ENCODE results near the gene PDIA3. TPM values are rescaled to one million over a fixed set of nuclear protein-coding genes. Genes with fewer than 3 reads are reported as not detected.

PDIA3 gene
- total RNA-seq, 2 donors from 2014 or later: 578 to 589 TPM

GRCh38 chr15:43791993-43792760, 45.9 kb downstream of the PDIA3 start, which contains the start of gene SERF2:
SERF2 (plus strand) TSS chr15:43792320; CDS start chr15:43792377, 57 bp downstream.
- Mint-ChIP-seq H3K27me3 (ENCODE audit: insufficient read depth) (no peaks in the 10 kb centered on the region), H3K4me1 (peaks cover 38% of the 10 kb centered on the region), H3K9me3 (no peaks in the 10 kb centered on the region), H3K4me3 (peak within 1 kb of the TSS; percentile 99), H3K27ac (peak within 1 kb of the TSS; percentile 99), H3K36me3 (ENCODE audit: low read depth) (peaks cover 37% of the 10 kb centered on the region)
- WGBS, 2 experiments (ENCODE audit: insufficient coverage in 1 of 2, insufficient read length in 1 of 2): 0 to 1% methylated on average over 27 to 66 of the region's 66 CpGs
- H3K27ac ChIP-seq (ENCODE audit: low read depth, low read length): peak within 1 kb of the TSS; percentile 79
- no peaks in the 10 kb centered on the region for H3K27me3 ChIP-seq (ENCODE audit: control insufficient read depth, insufficient read depth, low read length, poor library complexity, severe bottlenecking)
- peaks cover 40% of the 10 kb centered on the region for H3K36me3 ChIP-seq (ENCODE audit: control insufficient read depth, insufficient read depth, low read length)
- H3K4me3 ChIP-seq (ENCODE audit: low read length): peak within 1 kb of the TSS; percentile 96
- H3K9me3 ChIP-seq (ENCODE audit: control insufficient read depth, low read length): no peaks in the 10 kb centered on the region
- H3K9ac ChIP-seq (ENCODE audit: extremely low read depth, low read length, poor library complexity, severe bottlenecking): peak within 1 kb of the TSS; percentile 98
- H3K4me1 ChIP-seq (ENCODE audit: control insufficient read depth, insufficient read depth, low read length): peaks cover 15% of the 10 kb centered on the region
- peak; percentile 100 for DNase-seq
- no peak for TF ChIP-seq CTCF (conservative IDR thresholded peaks at IDR 0.05)

GRCh38 chr15:43792761-43793476, 46.7 kb downstream of the PDIA3 start:
- Histone ChIP-seq H3K9me3 (ENCODE audit: control insufficient read depth, low read length) (no peaks in the 10 kb centered on the region), H3K27me3 (ENCODE audit: control insufficient read depth, insufficient read depth, low read length, poor library complexity, severe bottlenecking) (no peaks in the 10 kb centered on the region), H3K27ac (ENCODE audit: low read depth, low read length) (peak overlapping the region; percentile 79), H3K4me1 (ENCODE audit: control insufficient read depth, insufficient read depth, low read length) (peaks cover 15% of the 10 kb centered on the region), H3K9ac (ENCODE audit: extremely low read depth, low read length, poor library complexity, severe bottlenecking) (peak overlapping the region; percentile 98), H3K36me3 (ENCODE audit: control insufficient read depth, insufficient read depth, low read length) (peaks cover 40% of the 10 kb centered on the region), H3K4me3 (ENCODE audit: low read length) (peak overlapping the region; percentile 96)
- Mint-ChIP-seq H3K27me3 (ENCODE audit: insufficient read depth) (no peaks in the 10 kb centered on the region), H3K27ac (peak overlapping the region; percentile 99), H3K9me3 (no peaks in the 10 kb centered on the region), H3K4me1 (peaks cover 38% of the 10 kb centered on the region), H3K36me3 (ENCODE audit: low read depth) (peaks cover 41% of the 10 kb centered on the region), H3K4me3 (peak overlapping the region; percentile 99)
- 0 to 9% methylated on average over 7 to 33 of the region's 33 CpGs for WGBS, 2 experiments (ENCODE audit: insufficient coverage in 1 of 2, insufficient read length in 1 of 2)
- no peak for TF ChIP-seq CTCF (conservative IDR thresholded peaks at IDR 0.05)
- DNase-seq: no peak

GRCh38 chr15:43793647-43794046, 47.4 kb downstream of the PDIA3 start:
- no peak for TF ChIP-seq CTCF (conservative IDR thresholded peaks at IDR 0.05)
- peaks cover 41% of the 10 kb centered on the region for H3K36me3 Mint-ChIP-seq (ENCODE audit: low read depth)
- peak overlapping the region; percentile 99 for H3K27ac Mint-ChIP-seq
- WGBS, 2 experiments (ENCODE audit: insufficient coverage in 1 of 2, insufficient read length in 1 of 2): 90 to 92% methylated on average over 7 to 10 of the region's 10 CpGs
- no peaks in the 10 kb centered on the region for H3K27me3 Mint-ChIP-seq (ENCODE audit: insufficient read depth)
- peak overlapping the region; percentile 99 for H3K4me3 Mint-ChIP-seq
- H3K4me1 Mint-ChIP-seq: peaks cover 39% of the 10 kb centered on the region
- H3K9me3 Mint-ChIP-seq: no peaks in the 10 kb centered on the region
- Histone ChIP-seq H3K9me3 (ENCODE audit: control insufficient read depth, low read length) (no peaks in the 10 kb centered on the region), H3K36me3 (ENCODE audit: control insufficient read depth, insufficient read depth, low read length) (peaks cover 45% of the 10 kb centered on the region), H3K4me1 (ENCODE audit: control insufficient read depth, insufficient read depth, low read length) (peaks cover 15% of the 10 kb centered on the region), H3K9ac (ENCODE audit: extremely low read depth, low read length, poor library complexity, severe bottlenecking) (no peak overlapping the region), H3K27ac (ENCODE audit: low read depth, low read length) (no peak overlapping the region), H3K27me3 (ENCODE audit: control insufficient read depth, insufficient read depth, low read length, poor library complexity, severe bottlenecking) (no peaks in the 10 kb centered on the region), H3K4me3 (ENCODE audit: low read length) (peak overlapping the region; percentile 96)
- no peak for DNase-seq

Data from endodermal cell (in vitro differentiated cells).